ENCODE data around the gene SBNO2.

GRCh38 chr19:1064661-1065605, 109.1 kb downstream of the SBNO2 start:
- TF ChIP-seq PATZ1 (CRISPR knock-in tag; IDR thresholded peaks at IDR 0.05; ENCODE audit: borderline replicate concordance): no peak
- no peak for TF ChIP-seq ZNF8 (CRISPR knock-in tag; IDR thresholded peaks at IDR 0.05)
- TF ChIP-seq CSDC2 (CRISPR knock-in tag; IDR thresholded peaks at IDR 0.05): no peak
- TF ChIP-seq ZNF70 (CRISPR knock-in tag; IDR thresholded peaks at IDR 0.05): no peak
- TF ChIP-seq ZFP30 (CRISPR knock-in tag; IDR thresholded peaks at IDR 0.05): no peak
- no peak for TF ChIP-seq TOX (CRISPR knock-in tag; IDR thresholded peaks at IDR 0.05; ENCODE audit: borderline replicate concordance)
- TF ChIP-seq GLIS3 (CRISPR knock-in tag; IDR thresholded peaks at IDR 0.05): no peak
